RPMI7951 (cell line): ENCODE data around the gene PCSK6. TPM values are rescaled to one million over a fixed set of nuclear protein-coding genes. Genes with fewer than 3 reads are reported as not detected.

Experiments
- DNase-seq: peaks from one replicate; pipeline ENCODE4 v3.0.0-alpha.2; 2012; ENCODE audit warnings: low read depth
- total RNA-seq: library from RNA; depleted of rRNA; stranded (reverse); fragments of >200 nt; shearing (Covaris generic); gene quantifications from 2 replicates; pipeline ENCODE4 v1.2.3, GENCODE V29; 2014

PCSK6 gene
- total RNA-seq, 1 experiment from 2014 or later: 0.48 TPM

DNA sequence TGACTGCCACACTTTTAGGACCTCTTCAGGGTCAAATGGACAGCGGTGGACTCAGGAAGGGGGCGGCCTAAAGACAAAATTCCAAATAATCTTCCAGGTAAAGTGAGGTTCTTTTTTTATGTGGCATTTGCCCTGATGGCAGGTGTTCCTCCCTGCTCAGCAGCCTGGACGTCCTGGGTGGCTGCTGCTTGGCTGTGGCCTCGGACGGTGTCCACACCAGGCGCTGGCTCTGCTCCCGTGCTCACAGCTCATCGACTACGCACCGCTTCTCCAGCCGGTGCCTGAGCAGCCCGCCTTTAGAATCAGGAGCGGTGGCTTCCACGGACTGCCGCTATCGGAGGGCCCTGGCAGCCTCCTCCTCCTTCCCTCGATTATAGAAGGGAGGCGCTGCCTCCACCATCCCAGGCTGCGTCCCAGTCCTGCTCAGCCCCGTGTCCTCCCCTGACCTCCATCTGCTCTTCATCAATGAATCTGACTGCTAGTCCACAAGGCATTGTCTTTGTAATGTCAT lies 41.9 kb downstream of the PCSK6 start:
- DNase-seq: no peak

- DNase-seq: no peak
Measured at GRCh38 chr15:101447168-101447533, 42.4 kb downstream of the PCSK6 start.

DNA sequence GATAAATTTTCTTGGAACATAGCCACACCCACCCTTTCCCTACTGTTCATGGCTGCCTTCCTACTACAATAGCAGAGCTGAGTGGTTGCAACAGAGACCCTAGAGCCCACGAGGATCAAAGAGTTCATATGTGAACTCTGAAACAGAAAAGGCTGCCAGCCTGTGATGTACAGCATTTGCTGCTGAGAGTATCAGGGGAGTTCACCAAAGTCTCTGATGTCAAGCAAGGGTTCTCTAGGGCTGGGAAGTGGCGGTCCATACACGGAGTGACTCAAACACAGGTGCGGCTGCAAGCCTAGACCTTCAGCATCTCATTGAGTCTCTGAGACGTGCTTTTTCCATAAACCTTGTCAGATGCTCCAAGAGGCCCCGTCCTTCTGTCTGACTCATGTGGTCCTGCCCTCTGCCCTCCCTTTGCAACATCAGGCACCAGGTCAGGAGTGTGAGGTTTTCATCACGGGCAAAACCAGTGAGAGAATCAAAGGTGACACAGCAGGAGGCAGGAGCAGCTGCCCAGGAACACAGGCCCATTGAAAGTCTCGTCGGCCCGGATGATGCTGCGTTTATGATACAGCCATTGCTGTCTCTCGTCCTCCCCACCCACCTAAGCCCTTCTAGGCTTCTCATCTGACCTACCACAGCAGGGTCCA lies 42.9 kb downstream of the PCSK6 start:
- DNase-seq: peak; percentile 10

DNA sequence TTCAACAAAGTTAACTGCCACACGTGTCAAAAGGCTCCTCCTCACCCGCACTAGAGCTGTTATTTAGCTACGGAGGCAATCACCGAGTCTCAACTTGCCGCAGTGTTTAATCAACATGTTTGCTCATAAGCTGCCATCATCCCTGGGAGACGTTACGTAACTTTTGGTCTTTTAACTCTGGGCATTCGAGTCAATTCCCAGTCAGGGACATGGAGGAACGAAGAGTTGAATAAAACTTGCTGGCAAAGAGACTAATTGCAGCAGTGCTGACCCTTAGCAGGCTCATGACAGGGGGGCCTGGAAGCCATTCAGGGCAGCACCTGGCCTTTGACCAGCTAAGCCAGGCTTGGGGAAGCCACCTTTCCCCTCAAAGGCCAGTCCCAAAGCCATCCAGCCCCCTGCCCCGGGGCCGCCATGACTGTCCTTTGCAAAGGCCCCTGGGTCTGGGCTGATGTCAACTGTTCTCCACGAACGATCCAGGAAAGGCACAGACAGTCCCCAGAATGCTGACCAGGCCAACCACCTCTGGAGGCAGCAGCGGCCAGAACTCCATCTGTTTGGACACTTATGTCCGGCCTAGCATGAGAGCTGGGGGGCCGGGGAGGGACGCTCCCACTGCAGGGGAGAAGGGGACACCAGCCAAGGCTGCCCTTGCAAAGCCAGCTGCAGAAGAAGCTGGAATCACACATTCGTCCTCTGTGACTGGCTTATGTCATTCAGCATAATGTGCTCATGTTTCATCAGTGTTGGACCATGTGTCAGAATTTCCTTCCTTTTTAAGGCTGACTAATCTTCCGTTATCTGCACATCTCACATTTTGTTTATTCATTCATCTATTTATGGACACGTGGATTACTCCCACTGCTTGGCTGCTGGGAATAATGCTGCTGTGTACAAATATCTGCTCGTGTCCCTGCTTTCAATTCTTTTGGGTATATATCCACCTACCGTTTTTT lies 43.7 kb downstream of the PCSK6 start:
- DNase-seq: peak; percentile 66

DNA sequence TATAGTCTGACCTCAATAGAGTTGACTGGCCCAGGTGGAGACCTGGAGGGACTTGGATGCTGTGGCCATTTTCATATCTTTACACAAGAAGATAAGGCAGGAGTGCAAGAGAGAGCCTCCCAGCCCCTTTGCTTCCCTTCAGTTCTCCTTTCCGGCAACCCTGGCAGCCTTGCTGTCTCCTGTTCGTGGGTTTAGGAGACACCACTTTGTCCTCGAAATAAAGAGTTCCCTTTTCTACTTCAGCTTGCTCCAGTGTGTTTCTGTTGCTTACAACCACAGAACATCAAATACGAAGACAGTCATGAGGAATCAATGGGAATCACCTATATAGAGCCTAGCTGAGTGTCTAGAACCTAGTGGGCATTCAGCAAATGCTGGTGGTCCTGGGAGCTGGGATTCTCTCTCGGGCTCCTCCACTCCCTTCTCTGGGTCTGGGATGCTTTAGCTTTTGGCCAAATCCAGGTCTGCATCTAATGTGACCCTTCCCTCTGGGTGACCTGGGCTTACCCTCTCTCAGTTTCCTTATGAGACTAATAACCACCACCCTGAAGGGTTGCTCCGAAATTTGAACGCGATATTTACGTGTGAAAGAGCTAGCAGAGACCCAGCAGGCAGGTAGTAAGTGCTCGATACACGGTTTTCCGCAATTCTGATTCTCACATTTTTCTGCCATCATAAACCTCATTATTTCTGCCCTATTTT lies 44.5 kb downstream of the PCSK6 start:
- no peak for DNase-seq

DNA sequence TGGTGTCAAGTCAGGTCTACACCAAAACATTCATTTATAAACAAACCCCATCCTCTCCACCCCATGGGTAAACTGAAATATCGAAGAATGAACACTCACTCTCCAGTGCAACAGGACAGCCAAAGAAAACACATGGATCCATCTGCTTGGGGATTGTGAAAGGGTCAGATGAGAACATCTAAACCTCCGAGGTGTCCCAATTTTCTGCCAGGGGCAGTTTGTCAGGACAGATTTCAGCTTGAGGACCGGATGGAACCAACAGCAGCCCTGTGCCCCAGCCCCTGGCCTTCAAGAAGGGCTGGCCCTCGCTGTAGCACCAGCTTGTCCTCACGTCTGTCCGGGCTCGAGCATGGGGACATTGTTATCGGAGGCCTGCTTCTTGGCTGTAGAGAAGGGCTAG lies 45.5 kb downstream of the PCSK6 start:
- no peak for DNase-seq

DNA sequence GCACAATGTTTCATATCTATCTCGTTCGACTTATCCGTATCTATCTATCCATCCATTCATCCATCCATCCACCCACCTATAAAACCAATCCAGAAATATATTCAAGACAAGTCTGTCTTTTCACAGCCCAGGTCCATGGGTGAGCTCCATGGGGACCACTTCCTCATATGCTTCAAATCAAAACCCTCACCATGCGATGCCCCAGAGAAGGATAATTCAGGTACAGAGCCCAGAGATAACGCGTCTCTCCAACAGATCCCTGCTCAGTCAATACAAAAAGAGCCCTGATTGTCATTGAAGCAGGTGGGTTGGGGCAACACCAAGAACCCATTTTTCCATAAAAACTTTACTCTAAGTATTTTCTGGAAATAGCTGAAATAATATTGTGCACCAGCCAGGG lies 47.2 kb downstream of the PCSK6 start:
- DNase-seq: no peak

DNA sequence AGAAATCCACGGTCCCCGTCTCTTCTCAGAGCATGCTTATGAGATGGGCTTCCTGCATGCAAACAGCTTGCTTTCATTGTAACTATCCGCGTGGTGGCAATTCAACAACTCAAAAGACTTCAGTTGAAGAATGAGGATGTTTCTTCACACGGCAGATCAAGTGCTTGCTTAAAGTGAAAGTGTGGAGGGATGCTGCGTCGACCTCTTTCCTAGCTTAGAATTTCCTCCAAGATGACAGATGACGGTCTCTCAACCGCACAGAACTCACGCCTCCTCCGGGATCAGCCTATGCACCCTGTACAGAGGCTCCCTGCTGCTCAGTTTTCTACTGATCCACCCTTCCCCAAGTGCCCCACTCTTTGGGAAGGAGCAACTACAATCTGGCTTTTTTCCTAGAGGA lies 47.8 kb downstream of the PCSK6 start:
- no peak for DNase-seq

GRCh38 chr15:101440846-101441590 lies 48.5 kb downstream of the PCSK6 start:
- DNase-seq: no peak

DNA sequence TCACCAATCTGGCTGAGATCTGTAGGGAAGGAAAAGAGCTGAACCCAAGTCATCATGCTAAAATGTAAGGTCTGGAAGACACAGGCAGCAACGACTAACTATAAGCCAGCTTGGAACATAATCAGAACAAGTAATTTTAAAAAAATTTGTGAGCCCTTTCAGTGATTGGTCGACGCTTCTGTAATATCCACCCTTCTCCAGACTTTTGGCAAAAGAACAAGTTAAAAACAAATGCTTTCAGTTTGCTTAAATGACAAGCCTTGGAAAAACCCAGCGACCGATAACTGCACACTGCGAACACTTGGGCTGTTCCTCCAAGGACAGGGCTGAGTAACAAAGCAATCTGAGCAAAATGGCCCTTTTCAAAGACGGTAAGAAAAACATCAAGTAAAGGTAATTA lies 49.6 kb downstream of the PCSK6 start:
- no peak for DNase-seq

GRCh38 chr15:101439285-101439919 lies 50.1 kb downstream of the PCSK6 start:
- no peak for DNase-seq

GRCh38 chr15:101438482-101439284 lies 50.8 kb downstream of the PCSK6 start:
- DNase-seq: no peak

DNA sequence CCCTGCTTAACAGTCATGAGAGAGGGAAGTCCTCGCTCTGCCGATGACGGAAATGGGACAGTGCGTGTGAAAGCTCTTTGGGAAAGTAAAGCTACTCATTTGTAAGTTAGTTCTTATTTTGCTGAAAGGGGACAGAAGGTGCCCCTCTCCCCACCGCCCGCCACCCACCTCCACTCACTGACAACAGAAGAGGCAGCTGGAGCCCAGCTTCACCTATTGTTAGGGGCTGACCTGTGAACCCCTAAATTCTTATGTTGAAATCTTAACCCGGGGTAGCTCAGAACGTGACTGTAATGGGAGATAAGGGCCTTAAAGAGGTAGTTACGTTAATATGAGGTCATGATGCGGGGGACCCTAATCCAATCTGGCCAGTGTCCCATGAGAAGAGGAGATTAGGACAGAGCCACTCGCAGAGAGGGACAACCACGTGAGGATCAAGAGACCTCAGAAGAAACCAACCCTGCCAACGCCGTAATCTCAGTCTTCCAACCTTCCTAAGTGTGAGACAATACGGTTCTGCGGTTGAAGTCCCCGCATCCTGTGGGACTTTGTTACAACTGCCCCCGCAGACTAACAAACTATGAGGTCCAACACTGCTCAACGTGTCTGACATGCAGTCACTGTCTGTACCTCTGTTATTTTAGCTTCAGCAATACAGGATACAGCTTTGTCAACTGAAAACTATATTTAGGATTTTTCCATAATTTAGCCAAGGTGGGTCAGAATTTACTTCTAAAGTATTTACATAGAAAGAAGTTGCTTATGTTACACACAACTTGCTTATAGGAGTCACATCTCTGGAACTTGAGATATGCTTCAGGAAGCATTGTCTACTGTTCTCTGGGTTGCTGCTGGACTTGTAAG lies 51.7 kb downstream of the PCSK6 start:
- no peak for DNase-seq

DNA sequence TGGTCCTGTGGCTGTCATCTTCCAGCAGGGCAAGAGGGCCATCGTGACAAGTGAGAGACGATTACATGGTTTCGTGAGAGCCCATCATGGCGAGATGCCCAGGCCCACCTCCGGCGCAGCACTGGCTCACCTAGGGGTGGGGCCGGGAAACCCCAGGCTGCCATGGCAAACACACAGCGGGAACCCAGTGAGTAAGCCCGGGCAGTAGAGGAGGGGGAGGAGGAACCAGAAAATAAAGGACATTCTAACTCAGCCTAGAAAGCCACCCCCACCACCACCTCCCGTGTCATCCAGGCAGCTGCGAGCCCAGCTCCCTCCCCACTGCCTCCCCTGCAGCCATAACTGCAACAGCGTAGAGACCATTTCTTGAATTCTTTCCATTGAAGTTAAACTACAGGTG lies 52.3 kb downstream of the PCSK6 start:
- DNase-seq: no peak

GRCh38 chr15:101436526-101436925 lies 53.0 kb downstream of the PCSK6 start:
- no peak for DNase-seq

DNA sequence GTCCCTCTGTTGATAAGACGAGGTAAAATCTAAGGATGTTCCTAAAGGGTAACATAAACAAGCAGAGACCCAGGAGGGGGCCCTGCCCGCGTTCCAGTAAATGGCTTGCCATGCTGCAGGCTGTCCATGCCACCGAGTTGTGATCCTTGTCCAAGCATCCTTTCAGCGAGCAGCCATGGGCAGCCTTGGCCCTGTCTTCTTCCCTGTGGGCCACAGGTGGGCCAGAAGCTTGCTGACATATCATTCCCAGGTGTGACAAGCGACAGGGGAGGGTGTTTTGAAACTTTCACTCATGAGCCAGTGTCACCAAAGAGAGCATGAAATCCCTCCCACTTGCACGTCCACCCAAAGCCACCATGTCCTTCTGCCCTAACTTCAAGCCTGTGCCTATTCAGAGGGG lies 53.7 kb downstream of the PCSK6 start:
- DNase-seq: no peak

DNA sequence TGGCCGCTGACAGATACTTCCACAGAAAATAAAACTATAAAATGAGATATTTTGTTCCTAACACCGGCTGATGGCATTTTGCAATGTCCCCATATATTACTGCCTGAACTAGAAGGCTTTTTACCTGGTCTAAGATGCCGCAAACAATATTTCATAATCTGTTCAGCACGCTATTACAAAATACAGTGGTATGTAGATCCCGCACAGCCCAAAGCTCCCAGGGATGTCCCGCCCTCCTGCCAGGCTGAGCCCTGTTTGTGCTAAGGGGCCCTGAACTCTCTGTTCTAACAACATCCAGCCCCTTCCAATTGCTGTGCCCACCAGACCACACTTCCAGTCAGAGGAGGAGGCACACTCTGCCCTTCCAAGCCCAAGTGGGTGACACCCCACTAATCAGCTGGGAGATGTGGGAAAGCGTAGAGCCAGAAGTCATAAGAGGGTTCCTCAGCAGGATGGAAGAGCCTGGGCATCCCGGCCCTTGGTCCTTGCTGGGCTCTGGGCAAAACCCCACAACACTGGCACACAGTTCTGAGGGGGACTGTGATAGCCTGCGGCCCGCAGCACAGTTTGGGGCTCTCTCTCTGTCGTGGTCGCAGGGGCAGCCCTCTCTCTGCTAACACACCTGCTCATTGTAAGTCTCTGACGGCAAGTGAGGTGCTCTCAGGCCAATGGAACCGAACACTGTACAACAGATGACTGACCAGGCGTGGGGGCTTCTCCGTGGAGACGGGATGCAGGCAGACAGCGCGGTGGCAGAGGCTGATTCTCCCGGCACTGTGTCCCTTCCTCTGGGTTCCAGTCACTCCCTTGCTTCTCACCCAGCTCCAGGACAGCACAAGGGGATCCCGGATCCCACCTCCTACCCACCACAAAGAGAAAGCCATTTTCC lies 55.2 kb downstream of the PCSK6 start:
- DNase-seq: no peak

DNA sequence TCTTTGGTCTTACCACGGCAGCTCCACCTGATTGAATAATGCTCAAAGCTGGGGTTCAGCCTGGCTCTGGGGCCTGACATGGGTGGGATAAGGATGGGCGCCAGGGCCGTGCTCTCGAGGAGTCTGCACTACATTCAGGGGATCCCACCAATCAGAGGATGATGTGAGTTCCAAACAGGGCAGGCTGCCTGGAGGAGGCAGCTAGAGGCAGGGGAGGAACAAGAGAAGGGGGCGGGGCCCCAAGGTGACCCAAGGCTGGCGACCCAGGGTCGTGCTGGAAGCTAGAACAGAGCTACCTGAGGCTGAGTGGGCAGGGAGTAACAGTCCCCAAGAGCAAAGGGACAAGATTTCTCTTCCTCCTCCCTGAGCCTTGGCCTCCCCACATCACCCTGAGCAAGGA lies 56.1 kb downstream of the PCSK6 start:
- no peak for DNase-seq
